GM20000 (cell line): ENCODE data around the gene LETMD1.

Experiments used
- DNase-seq: peaks from one replicate; pipeline ENCODE4 v3.0.0; 2012; ENCODE audit warnings: low spot score
- TF ChIP-seq, protein P1 (sequence below): IDR thresholded peaks from 2 replicates; pipeline ENCODE4 v1.5.1; 2012; ENCODE audit warnings: mild to moderate bottlenecking, control low read depth; ENCODE audit errors: extremely low read depth, missing control alignments

LETMD1 gene

DNA sequence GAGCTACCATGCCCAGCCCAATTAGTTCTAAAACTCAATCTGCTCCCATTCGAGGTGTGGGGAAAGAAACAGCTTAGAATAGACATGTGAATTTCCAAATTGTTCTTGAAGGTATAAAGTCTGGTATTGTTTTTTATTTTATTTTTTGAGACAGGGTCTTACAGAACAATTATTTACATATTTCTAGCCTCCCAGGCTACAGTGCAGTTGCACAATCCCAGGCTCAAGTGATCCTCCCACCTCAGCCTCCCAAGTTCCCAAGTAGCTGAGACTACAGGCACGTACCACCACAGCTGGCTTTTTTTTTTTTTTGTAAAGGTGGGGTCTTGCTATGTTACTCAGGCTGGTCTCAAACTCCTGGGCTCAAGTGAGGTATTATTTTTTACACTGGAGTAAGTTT lies 28.2 kb upstream of the LETMD1 start:
- DNase-seq = no peak
- TF ChIP-seq, protein P1, sequence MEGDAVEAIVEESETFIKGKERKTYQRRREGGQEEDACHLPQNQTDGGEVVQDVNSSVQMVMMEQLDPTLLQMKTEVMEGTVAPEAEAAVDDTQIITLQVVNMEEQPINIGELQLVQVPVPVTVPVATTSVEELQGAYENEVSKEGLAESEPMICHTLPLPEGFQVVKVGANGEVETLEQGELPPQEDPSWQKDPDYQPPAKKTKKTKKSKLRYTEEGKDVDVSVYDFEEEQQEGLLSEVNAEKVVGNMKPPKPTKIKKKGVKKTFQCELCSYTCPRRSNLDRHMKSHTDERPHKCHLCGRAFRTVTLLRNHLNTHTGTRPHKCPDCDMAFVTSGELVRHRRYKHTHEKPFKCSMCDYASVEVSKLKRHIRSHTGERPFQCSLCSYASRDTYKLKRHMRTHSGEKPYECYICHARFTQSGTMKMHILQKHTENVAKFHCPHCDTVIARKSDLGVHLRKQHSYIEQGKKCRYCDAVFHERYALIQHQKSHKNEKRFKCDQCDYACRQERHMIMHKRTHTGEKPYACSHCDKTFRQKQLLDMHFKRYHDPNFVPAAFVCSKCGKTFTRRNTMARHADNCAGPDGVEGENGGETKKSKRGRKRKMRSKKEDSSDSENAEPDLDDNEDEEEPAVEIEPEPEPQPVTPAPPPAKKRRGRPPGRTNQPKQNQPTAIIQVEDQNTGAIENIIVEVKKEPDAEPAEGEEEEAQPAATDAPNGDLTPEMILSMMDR = no peak

DNA sequence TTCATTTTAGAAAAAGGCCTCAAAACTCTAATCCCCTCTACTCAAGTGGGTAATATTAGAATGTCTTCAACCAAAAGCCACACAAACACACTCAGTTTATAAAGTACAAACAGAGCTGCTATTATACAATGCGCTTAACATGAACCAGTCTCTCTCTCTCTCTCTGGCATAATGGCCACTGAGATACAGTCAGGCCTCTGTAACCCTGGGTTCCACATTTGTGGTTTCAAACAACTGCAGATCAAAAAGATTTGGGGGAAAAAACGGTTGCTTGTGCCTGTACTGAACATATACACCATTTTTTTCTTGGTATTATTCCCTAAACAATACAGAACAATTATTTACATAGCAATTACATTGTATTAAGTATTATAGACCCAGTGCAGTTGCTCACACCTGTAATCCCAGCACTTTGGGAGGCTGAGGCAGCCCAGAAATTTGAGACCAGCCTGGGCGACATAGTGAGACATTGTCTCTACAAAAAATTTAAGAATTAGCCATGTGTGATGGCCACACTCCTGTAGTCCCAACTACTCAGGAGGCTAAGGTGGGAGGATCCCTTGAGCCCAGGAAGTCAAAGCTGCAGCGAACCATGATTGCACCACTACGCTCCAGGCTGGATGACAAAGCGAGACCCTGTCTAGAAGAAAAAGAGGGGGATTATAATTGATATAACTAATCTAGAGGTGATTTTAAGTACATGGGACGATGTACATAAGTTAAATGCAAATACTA lies 27.5 kb upstream of the LETMD1 start:
- DNase-seq = no peak
- TF ChIP-seq, protein P1 = no peak

DNA sequence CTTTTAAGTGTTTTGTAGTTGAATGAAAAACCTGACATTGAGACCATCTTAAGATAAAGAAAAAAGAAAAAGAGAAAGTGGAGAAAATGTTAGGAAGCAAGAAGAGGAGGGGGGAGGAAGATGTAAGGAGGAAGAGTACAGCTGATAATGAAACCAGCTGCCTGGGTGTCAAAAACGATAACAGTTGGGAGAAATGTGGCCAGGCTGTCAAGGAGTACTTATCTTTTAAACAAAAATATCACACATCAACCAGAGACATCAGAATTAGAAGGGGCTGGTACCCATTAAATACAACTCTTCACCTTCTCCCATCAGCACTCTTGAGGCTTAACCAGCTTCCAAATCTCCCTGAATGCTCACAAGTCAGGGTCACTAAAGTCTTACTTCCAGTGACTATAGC lies 26.4 kb upstream of the LETMD1 start:
- DNase-seq = no peak
- TF ChIP-seq, protein P1 = no peak

DNA sequence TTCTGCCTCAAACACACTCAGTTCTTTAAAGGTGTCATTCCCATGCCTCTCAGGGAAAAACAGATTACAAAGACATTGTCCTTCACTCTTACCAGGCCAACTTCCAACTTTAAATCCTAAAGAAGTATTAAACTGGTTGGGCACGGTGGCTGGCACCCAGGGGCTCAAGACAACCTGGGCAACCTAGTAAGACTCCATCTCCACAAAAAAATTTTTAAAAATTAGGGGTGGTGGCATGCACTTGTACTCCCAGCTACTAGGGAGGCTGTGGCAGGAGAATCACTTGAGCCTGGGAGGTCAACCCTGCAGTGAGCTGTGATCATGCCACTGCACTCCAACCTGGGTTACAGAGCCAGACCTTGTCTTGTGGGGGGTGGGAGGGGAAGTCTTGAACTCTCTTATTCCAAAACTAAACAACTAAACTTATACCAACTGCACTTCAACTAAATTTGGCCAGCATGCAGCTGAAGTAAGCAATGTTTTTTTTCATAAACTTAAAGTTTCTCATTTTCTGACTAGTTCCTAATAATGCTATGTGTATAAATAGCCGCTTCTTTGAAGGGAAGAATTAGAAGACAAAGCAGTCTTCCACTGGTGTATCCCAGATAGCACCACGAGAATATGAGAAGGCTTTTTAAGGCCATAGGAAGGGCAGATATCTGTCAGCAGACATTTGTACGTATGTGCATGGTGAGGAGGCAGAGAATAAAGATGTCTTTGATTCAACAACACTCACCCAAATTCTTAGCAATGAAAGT lies 24.3 kb upstream of the LETMD1 start:
- DNase-seq = no peak
- TF ChIP-seq, protein P1 = no peak

DNA sequence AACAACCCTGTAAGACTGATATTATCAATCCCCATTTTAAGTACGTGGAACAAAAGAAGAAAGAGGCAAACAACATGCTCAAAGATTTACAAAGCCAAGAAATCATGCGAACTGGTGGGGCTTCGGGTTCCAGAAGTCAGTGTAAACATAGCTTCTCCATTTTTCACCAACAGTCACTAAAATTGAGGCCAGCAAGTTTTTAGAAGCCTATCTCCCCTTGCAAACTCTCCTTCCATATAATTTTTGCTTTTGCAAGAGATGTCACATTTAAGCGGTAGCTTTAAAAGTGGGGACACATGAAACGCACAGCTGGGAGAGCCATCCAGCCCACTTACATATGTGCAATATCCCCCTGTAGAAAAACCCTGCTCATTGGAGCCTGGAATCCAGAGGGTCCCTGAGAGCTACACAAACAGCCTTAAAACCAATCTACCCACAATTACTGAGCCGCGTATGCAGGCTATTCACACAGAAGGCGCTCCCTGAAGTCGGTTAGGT lies 22.7 kb upstream of the LETMD1 start:
- TF ChIP-seq, protein P1 = no peak
- no peak for DNase-seq

DNA sequence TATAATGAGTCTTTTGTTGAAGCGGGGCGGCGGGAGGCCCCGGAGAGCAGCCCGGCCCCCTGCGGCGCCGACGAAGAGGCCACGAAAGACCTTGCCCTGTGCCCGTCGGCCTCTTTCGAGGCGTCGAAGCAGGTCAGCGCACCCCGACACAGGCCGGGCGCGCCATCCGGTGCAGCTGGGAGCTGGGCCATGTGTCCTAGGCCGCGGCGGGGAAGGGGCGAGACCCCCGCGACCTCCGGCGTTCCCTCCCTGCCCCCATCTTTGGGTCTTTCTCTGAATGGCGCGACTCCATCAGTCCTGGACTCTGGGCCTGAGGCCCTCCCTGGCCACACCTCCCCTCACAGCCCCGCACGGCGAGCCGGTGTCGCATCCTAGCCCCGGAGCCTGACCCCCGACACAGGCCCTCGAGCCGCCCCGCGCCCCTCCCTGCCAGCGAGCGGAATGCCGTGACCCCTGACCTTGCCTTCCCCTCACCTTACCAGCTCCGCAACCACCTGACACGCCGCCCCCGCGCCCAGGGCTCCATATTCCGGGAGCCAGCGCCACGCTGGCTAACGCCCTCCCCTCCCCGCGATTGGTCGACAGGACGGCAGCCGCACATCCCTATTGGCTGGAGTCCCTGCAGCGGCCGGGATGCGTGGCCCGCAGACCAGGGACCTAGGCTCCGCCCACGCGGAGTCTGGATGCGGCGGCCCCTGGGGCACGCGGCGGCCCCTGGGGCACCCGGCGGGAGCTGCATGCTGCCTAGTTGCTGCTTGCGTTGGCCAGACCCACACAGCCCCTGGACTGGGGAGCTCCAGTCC lies 22.1 kb upstream of the LETMD1 start, which contains the start of gene SLC11A2:
SLC11A2 (minus strand) TSS at position 549 of the 803 bp plus-strand sequence. CDS start 15,656 bp downstream, outside the sequence.
- TF ChIP-seq, protein P1 = no peak
- DNase-seq = peak; percentile 97
